ENCODE data around the gene NTN1.

- TF ChIP-seq CTCF (IDR thresholded peaks at IDR 0.05; ENCODE audit: low read depth, low read length), result no peak
- TF ChIP-seq EZH2phosphoT487 (IDR thresholded peaks at IDR 0.05; ENCODE audit: low read depth), result no peak
Observed at GRCh38 chr17:9101356-9101755, 80.0 kb downstream of the NTN1 start.

Measured in OCI-LY3 (cell line).